Endothelial cell (in vitro differentiated cells): ENCODE data around the gene CCSER1. TPM values are rescaled to one million over a fixed set of nuclear protein-coding genes. Genes with fewer than 3 reads are reported as not detected.

Experiments
- DNase-seq: peaks from one replicate; pipeline ENCODE4 v3.0.0; 2021; ENCODE audit warnings: low spot score
- H3K27ac Mint-ChIP-seq: one replicate; pipeline ENCODE4 v1.8.0; 2021; ENCODE audit warnings: mixed read lengths, inconsistent platforms; ENCODE audit not compliant: unreplicated experiment
- H3K27me3 Mint-ChIP-seq: one replicate; pipeline ENCODE4 v1.8.0; 2021; ENCODE audit warnings: mild to moderate bottlenecking, moderate library complexity, mixed read lengths, inconsistent platforms; ENCODE audit not compliant: unreplicated experiment
- H3K36me3 Mint-ChIP-seq: one replicate; pipeline ENCODE4 v1.8.0; 2021; ENCODE audit warnings: mild to moderate bottlenecking, low read depth, mixed read lengths, inconsistent platforms; ENCODE audit not compliant: unreplicated experiment
- H3K4me1 Mint-ChIP-seq: one replicate; pipeline ENCODE4 v1.8.0; 2021; ENCODE audit warnings: mild to moderate bottlenecking, mixed read lengths, inconsistent platforms; ENCODE audit not compliant: unreplicated experiment
- H3K4me3 Mint-ChIP-seq: one replicate; pipeline ENCODE4 v1.8.0; 2021; ENCODE audit warnings: mild to moderate bottlenecking, mixed read lengths, inconsistent platforms; ENCODE audit not compliant: unreplicated experiment
- H3K9me3 Mint-ChIP-seq: one replicate; pipeline ENCODE4 v1.8.0; 2021; ENCODE audit warnings: mixed read lengths, inconsistent platforms; ENCODE audit not compliant: unreplicated experiment
- CTCF ChIP-seq: fragments of 200-600 bp; sonication (generic); IDR thresholded peaks from one replicate; pipeline ENCODE4 v1.5.0; 2021; ENCODE audit warnings: antibody characterized with exemption; ENCODE audit not compliant: unreplicated experiment
- total RNA-seq: library from RNA; stranded (reverse); fragmentation: NEBNext Ultra II Directional; extraction: Animal tissue kit (Norgen Biotek cat#: 25700); gene quantifications from one replicate; pipeline ENCODE4 v1.2.1, GENCODE V29; 2021; ENCODE audit not compliant: unreplicated experiment

The CCSER1 gene
- total RNA-seq, 1 donor from 2014 or later: 3.0 TPM

GRCh38 chr4:91631335-91631734 lies 1504.1 kb downstream of the CCSER1 start:
- Mint-ChIP-seq H3K27ac (no peak overlapping the region), H3K9me3 (no peaks in the 10 kb centered on the region), H3K4me1 (no peaks in the 10 kb centered on the region), H3K4me3 (no peak overlapping the region), H3K36me3 (no peaks in the 10 kb centered on the region), H3K27me3 (peaks cover 1% of the 10 kb centered on the region)
- TF ChIP-seq CTCF: no peak
- no peak for DNase-seq

GRCh38 chr4:91636083-91636482 lies 1508.9 kb downstream of the CCSER1 start:
- no peak for TF ChIP-seq CTCF
- no peaks in the 10 kb centered on the region for H3K9me3 Mint-ChIP-seq
- no peak for DNase-seq
- peaks cover 1% of the 10 kb centered on the region for H3K27me3 Mint-ChIP-seq
- H3K4me1 Mint-ChIP-seq: no peaks in the 10 kb centered on the region
- H3K4me3 Mint-ChIP-seq: no peak overlapping the region
- H3K27ac Mint-ChIP-seq: no peak overlapping the region
- no peaks in the 10 kb centered on the region for H3K36me3 Mint-ChIP-seq

Other genes starting within 250 kb of the CCSER1 start
- 304 TPM for gene MMRN1, start 232.5 kb upstream of the CCSER1 start, total RNA-seq